ENCODE results near the gene GSTT2.
"Not testable (repeated sequence)": the region's sequence is repeated elsewhere in the genome, so short reads cannot be mapped to it uniquely, and the experiment has no call there.

Gene GSTT2

DNA sequence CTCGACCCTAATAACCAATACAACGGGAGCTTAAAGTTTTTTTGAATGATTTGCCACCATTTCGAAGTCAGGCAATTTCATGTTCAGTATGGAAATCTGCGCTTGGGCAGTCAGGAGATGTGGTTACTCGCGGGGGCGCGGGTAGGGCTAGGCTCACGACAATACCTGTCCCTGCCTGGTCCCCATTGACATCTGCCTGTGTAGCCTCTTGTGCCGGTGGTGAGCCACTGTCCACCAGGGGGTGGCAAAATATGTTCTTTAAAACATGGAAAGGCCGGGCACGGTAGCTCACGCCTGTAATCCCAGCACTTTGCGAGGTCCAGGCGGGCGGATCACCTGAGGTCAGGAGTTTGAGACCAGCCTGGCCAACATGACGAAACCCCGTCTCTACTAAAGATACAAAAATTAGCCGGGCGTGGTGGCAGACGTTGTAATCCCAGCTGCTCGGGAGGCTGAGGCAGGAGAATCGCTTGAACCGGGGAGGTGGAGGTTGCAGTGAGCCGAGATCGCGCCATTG is 5.0 kb upstream of the GSTT2 start:
- FAIRE-seq, result not testable (repeated sequence)

DNA sequence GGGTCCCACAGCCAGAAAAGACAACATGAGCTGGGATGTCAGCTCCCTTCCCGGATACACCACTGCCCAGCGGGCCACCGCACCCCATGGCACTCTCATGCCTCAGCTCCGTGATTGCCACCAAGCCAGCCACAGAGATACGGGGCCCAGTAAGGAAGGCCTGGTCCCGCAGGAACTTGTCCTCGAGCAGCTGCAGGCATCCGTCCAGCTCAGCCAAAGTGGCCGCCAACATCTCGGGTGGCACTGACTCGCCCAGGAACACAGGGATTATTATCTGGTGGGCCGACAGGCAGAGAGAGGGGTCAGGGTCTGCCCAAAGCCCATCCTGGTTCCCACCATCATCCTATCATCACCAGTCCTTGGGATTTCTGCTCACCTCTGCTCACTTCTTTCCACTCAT is 2.6 kb upstream of the GSTT2 start:
- not testable (repeated sequence) for FAIRE-seq

DNA sequence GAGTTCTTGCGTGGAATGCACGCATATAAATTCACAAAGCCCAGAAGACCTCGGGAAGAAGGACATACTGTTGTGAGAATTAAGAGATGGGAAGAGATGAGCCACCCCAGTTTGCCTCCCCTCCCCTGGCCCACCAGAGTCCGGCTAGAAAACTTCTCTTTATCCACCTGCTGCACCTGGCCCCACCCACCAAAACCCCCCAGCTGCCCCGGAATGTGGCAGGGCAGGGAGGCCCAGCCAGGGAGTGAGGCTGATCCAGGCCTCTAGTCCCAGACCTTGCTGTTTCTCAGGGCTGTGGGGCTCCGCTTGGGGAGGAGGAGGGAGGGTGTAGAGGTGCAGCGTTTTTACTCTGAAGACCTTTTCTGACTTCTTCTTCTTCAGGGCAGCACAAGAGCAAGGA is 633 bp downstream of the GSTT2 start:
- not testable (repeated sequence) for FAIRE-seq

DNA sequence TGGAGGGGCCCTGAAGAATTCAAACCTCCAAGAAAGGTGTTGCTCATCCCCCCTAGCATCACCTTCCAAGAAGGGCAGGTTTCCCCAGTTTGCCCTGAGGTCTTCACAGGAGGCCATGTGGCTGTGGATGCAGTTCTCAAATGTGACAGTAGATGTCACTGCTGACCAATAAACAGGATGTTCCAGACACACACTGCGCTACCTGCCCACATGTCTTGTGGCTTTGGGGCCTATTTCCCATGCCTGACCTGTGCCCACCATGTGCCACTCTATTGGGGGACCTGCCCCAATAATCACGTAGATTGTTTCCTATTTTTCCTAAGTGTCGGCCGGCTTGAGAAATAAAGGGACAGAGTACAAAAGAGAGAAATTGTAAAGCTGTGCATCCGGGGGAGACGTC is 4.5 kb downstream of the GSTT2 start:
- FAIRE-seq, result no peak

DNA sequence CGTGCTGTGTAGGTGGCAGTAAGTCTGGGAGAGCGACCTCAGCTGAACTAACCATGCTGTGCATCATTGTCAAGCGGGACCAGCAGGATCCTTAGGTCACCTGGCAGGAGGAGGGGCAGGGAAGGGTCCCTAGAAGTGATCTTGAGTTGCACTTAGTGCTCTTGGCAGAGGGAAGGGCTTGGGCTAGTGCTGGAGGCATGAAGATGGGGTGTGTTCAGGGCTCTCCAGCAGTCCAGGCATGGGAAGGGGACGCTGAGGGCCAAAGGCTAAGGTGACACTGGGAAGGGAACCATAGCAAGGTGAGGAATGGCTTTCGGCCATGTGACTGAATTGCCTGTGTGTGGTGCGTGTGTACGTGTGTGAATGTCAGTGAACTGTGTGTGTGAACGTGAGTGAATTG is 6.2 kb downstream of the GSTT2 start:
- FAIRE-seq, result not testable (repeated sequence)

DNA sequence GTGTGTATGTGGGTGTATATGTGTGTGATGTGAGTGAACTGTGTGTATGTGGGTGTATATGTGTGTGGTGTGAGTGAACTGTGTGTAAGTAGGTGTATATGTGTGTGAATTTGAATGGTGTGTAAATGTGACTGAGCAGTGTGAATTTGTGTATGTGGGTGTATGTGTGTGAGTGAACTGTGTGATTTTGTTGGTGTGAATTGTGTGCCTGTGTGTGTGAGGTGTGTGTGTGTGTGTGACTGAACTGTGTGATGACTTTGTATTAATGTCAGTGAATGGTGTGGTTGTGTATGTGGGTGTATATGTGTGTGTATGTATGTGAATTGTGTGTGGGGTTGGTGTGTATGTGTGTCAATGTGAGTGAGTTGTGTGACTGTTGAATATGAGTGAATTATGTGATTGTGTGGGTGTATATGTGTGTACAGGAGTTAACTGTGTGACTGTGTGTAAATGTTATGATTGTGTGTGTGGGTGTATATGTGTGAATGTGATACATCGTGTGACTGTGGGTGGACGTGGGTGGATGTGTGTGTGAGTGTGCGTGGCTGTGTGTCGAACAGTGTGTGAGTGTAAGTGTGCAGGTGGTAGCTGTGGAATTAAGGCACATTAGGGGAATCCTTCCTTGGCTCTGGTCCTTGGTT is 6.7 kb downstream of the GSTT2 start:
- not testable (repeated sequence) for FAIRE-seq

DNA sequence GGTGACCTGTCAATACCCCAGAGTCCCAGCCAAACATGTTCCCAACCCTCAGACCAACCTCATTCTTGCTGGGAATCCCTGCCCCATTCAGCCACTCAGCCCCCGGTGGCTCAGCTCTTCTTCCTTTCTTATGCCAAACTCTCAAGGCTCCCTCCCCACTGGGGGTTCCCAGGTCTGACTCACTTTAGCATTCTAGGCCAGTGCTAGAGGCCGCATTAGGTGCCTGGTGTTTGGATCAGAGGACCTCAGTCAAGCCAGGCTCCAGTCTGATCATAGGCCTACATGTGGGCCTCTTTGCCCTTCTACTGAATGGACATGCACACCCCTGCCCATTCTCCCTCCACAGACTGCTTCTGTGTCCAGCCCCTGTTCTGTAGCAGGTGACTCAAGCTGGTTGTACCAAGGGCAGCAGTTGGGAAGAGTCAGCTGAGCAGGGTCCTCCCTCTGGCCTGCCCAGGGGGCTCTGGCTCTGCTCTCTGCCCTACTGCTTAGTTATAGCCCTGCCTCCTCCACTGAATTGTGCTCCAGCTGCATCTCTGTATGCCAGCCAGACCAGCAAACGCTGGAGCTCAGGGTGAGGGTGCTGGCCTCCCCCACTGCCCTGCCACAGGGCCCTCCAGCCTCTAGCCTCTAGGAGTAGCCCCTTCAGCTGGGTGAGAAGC is 9.8 kb downstream of the GSTT2 start:
- FAIRE-seq, result not testable (repeated sequence)

DNA sequence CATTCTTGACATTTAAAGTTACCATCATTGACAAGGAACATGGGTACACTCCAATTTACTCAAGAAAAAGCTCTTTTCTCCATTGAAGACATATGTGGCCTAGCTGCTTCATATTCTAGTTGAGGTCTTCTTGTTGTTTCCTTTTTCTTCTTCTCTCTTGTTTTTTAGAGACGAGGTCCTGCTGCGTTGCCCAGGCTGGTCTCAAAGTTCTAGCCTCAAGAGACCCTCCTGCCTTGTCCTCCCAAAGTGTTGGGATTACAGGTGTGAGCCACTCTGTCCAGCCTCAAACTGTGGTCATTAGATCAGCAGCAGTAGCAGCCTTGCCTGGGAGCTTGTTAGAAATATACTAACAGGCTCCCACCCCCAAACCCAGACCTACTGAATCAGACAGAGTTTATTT is 13.1 kb downstream of the GSTT2 start:
- not testable (repeated sequence) for FAIRE-seq

DNA sequence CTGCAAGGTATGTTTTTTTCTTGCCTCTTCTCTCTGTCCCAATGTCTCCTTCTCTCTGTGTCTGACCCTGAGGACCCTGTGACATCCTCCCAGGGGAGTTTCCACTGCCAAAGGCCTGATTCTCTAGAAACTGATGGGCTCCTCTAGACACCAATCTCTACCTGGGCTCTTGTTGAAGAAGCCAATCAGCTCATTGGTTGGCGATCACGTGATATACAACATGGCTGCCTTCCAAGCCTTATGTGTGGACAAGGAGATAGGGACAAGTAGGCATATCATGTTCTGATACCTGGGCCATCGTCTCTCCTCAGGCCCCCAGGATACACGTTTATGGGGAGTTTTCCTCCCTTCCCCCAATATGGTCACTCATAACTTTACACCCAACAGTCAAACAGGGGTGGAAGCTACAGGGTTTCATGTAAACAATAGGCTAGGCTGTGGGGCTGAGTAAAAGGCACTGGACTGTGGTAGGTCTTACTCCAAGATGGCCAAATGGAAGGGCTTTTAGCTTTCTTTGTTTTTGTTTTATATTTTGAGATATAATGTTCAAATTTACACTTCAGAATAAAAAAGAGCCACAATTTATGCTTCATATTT is 13.7 kb downstream of the GSTT2 start:
- FAIRE-seq, result not testable (repeated sequence)

DNA sequence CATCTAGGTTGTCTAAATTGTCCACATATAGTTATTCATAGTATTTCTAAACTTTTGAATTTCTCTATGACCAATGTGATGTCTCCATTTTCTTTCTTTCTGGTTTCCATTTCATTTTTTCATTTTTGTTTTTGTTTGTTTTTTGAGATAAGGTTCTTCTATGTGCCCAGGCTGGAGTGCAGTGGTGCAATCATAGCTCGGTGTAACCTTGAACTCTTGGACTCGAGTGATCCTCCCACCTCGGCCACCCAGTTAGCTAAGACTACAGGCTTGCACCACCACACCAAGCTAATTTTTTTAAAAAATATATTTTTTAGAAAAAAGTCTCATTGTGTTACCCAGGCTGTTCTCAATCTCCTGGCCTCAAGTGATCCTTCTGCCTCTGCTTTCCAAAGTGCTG is 17.2 kb downstream of the GSTT2 start:
- no peak for FAIRE-seq

DNA sequence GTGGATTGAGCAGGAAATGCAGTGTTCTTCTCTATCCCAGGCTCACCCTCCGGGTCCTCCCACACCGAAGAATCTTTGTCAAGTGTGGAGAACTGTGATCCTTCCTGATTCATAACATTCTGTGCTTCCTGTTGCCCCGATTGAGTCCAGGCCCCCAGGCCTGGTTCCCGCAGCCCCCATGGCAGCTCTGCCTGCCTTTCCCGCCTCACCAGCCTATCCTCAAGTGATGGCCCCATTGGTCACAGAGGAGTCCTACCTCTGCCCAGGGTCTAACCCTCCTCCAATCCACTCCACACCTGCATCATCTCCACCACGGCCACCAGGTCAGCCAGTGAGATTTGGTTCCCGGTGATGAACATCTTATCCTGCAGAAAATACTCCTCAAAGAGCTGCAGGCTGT is 19.8 kb downstream of the GSTT2 start:
- FAIRE-seq, result not testable (repeated sequence)

DNA sequence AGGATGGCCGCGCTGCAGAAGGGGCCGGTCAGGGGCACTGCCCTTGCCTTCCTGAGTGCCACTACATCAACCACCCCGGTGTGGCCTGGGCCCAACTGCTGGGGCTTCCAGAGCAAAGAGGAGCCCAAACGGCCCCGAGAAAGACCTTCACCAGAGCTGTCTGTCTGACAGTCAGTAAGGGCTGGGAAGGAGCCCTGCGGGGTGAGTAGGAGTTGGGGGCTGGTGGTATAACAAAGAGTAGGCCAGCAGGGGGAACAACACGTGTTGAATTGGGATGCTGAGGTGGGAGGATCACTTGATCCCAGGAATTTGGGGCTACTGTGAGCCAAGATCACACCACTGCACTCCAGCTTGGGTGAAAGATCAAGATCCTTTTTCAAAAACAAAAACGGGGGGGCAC is 21.4 kb downstream of the GSTT2 start:
- no peak for FAIRE-seq

DNA sequence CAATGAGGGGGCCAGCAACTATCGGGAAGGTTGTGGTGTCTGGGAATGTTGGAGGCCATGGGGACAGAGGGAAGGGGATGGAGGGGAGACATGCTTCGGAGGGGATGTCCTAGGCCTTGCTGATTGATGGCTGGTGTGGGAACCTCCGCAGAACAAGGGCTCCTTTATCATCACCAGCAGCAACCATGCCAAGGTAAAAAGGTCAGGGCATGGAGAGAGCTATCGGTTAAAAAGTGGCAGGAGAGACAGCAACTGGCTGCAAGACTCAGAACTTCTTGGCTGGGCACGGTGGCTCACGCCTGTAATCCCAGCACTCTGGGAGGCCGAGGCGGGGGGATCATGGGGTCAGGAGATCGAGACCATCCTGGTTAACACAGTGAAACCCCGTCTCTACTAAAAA is 22.3 kb downstream of the GSTT2 start:
- no peak for FAIRE-seq

DNA sequence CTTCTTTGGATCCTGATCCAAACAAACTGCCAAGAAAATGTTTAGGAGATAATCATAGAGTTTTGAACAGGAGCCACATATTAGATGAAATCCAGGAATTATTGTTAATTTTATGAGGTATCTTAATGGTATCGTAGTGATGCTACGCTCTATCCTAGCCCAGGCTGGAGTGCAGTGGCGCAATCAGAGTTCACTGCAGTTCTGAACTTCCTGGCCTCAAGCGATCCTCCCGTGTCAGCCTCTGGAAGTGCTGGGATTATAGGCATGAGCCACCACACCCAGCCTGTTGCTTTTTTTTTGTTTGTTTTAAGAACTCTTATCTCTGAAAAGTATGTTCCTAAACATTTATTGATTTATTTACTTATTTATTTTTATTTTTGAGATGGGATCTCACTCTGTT is 22.9 kb downstream of the GSTT2 start:
- no peak for FAIRE-seq

DNA sequence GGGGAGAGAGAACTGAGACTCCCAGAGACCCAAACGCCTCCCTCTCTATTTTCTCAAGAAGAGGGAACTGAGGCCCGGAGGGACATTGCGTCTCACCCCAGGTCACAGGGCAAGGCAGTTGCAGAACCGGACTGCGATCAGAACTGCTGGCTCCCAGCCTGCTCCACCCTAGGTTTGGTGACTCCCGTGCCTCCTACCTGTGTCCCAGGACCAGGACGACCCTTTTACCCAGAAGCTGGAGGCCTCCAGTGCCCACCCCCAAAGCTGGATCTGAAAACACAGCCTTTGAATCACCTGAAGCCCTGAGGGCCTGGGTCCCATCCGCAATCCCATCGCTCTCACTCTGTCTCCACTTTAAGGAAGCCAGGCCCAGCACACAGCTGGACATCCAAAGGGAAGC is 24.0 kb downstream of the GSTT2 start:
- FAIRE-seq, result no peak

DNA sequence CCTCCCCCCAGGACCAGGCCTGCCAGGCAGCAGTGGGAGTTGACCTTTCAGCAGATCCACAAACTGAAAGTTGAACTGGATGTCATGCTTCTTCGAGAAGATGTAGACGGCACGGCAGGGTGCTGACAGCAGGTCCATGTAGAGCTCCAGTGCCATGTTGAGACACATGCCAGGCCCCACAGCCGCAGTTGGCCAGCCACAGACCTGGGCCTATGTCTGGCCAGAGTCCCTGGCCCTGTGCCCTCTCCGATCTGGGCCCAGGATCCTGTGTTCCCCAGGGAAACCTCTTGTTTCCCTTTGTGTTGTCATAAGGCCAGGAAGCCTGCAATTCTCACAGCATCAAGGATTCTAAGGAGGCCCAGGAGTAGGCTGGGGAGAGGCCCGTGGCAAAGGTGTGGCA is 25.3 kb downstream of the GSTT2 start, which contains the start of gene GSTT4:
TSS of gene GSTT4 (minus strand) at position 253 of the 400 bp plus-strand sequence. CDS start at position 156, 97 bp downstream.
- FAIRE-seq, result no peak

DNA sequence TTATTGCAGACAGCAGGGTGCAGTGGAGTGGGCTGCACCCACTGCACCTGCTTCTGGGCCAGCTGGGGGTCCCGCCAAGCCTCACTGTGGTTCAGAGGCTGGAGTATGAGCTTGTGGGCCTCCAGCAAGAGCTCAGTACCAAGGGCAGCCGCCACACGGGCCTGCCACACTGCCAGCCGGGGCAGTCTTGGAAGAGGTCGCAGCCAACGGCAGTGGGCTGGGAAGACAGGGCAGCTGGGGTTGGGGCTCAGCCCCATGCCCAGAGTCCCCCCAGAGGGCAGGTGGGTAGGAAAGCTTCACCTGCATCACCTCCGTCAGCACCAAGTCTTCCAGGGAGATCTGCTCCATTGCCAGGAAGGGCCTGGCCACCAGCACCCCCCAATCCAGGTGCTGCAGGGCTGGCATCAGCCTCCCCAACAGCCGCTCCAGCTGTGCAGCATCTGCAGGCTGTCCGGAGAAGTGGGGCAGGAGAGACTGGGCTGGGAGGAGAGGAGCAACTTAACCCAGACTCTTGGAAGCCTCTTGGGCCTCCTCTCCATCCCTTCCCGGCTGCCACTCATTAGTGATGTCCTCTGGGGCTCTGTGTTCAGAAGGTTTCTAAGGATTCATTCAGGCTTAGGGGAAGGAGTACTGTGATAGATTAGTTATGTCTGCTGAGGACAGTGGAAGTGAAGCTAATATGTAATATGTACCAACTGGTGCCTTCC is 26.4 kb downstream of the GSTT2 start:
- no peak for FAIRE-seq

DNA sequence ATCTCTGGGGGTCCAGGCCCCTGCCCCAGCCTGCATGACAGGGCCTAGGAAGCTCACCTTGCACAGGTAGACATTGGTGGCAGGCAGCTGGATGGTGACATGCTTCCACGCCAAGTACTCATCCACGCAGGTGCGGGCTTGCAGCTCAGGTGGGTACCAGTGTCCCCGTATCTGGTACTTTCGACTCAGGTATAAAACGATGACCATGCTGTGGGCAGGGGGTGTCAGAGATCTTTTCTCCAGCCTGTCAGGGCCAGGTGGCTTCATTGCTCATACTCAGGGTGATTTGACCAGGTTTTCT is 26.9 kb downstream of the GSTT2 start:
- FAIRE-seq, result no peak

DNA sequence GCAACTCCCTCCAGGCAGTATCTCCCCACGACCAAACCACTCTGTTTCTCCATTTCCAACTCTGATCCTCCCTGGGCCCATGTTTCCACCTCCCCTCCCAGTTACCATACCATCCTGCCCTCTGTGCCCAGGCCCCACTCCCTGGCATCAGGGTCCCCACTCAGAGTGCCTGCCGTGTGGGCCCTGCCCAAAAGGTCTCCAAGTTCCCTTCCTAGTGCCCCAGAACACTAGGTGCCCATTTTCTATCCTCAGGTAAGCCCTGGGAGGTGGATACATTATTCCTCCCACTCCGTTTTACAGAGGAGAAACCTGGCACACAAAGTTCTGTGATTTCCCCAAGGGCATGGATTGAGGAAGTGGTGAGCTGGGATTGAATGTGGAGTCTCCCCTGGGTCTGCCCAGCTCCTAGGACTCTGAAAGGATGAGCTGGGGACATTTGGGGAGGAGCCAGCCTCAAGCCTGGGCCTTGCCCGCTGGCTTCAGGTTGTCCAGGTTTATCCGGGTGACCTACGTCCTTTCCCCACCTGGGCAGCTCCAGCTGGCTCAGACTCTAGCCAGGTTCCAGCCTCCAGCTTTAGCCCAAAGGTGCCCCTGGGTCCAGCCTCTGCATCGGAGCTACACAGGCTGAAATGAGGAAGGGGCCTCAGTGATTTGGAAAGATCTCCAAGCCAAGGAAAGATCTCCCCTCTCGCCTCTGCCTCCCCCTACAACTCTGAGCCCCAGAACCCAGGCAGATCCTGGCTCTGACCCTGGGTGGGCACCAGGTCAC is 27.5 kb downstream of the GSTT2 start:
- FAIRE-seq, result no peak

DNA sequence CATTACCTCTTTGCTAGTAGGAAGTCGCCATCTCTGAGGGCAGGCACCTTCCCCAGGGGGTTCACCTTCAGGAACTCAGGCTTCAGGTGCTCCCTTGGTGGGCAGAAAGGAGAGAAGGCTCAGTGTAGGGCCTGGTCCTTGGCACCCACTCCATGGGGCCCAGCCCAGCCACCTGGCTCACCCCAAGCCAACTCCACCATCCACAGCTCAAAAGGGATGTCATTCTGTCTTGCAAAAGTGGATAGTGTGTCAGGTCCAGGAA is 28.0 kb downstream of the GSTT2 start:
- FAIRE-seq, result no peak

DNA sequence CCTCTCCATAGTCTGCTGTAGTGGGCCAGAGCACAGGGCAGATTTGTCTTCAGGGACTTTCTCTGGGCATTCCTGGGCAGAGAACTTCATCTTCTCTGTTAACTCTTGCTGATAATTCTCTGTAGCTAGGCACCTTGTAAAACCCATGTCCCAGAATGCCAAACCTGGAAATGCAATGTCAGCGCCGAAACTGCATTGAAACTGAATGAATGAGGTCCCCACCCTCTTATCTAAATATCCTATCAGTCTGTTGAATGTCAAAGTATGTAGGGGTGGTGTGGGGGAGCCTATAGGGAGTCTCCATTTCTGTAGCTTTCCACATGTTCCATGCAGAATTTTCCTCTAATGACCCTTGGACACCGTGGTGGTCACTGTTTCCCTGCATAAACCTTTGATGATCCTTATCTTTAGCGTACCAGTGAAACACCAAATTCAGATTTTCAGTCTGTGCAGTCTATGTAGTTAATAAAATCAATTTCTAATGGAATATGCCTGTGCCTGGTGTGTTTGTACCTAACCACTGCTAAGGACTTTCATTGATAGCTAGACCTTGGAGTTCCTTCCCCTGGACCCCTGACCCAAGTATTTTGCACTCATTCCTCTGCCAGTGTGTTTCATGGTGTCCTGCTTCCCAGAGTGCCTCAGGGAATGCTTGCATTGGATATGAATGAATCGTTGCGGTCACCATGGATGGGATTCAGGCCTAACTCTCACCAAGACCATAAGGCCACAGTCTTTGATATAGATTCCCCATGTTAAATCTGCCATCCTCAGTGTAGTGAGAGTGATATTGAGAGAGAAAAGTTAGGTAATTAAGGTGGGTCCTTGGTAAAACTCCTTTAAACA is 28.7 kb downstream of the GSTT2 start:
- no peak for FAIRE-seq

All from A204.1 (cell line).